OCI-LY1 (cell line): ENCODE measurements around the gene UMAD1.

Experiments used
- H2AFZ ChIP-seq: fragments of 200-600 bp; sonication (generic), shearing (Covaris generic); 2 replicates; pipeline ENCODE4 v1.6.0; 2014; ENCODE audit warnings: antibody characterized with exemption, mild to moderate bottlenecking, low read length
- H3F3A ChIP-seq: fragments of 200-600 bp; sonication (generic), shearing (Covaris generic); 2 replicates; pipeline ENCODE4 v1.6.0; 2014; ENCODE audit warnings: mild to moderate bottlenecking, antibody characterized with exemption, low read length, moderate library complexity; ENCODE audit not compliant: insufficient read depth
- H3K27ac ChIP-seq: fragments of 200-600 bp; sonication (generic); 2 replicates; pipeline ENCODE4 v1.5.1; 2014; ENCODE audit warnings: low read length, mixed run types, mild to moderate bottlenecking, low read depth; ENCODE audit not compliant: poor library complexity, severe bottlenecking
- H3K27me3 ChIP-seq: fragments of 200-600 bp; sonication (generic); 2 replicates; pipeline ENCODE4 v1.6.0; 2014; ENCODE audit warnings: antibody characterized with exemption, mild to moderate bottlenecking, low read length, moderate library complexity; ENCODE audit not compliant: insufficient read depth
- H3K36me3 ChIP-seq: fragments of 200-600 bp; sonication (generic); 2 replicates; pipeline ENCODE4 v1.6.1; 2014; ENCODE audit warnings: mild to moderate bottlenecking, antibody characterized with exemption, low read length, moderate library complexity, mixed read lengths; ENCODE audit not compliant: insufficient read depth
- H3K4me1 ChIP-seq: fragments of 200-600 bp; sonication (generic); 2 replicates; pipeline ENCODE4 v1.5.1; 2014; ENCODE audit warnings: mild to moderate bottlenecking, low read length, moderate library complexity; ENCODE audit not compliant: insufficient read depth, severe bottlenecking
- H3K4me2 ChIP-seq: fragments of 200-600 bp; sonication (generic), shearing (Covaris generic); 2 replicates; pipeline ENCODE4 v1.6.1; 2014; ENCODE audit warnings: low read length
- H3K4me3 ChIP-seq: fragments of 200-600 bp; sonication (generic); 2 replicates; pipeline ENCODE4 v1.5.1; 2014; ENCODE audit warnings: low read length, low read depth, mild to moderate bottlenecking, mixed read lengths; ENCODE audit not compliant: poor library complexity, severe bottlenecking
- H3K79me2 ChIP-seq: fragments of 200-600 bp; shearing (Covaris generic); 2 replicates; pipeline ENCODE4 v1.6.1; 2016; ENCODE audit warnings: mixed run types, low read length, mixed read lengths; ENCODE audit not compliant: insufficient read depth
- H3K9ac ChIP-seq: fragments of 200-600 bp; sonication (generic), shearing (Covaris generic); 2 replicates; pipeline ENCODE4 v1.6.1; 2014; ENCODE audit warnings: mild to moderate bottlenecking, low read length, mixed read lengths
- H3K9me2 ChIP-seq: fragments of 200-600 bp; sonication (generic), shearing (Covaris generic); 2 replicates; pipeline ENCODE4 v1.6.1; 2014; ENCODE audit warnings: low read depth, mild to moderate bottlenecking, low read length, mixed read lengths
- H3K9me3 ChIP-seq: fragments of 200-600 bp; shearing (Covaris generic); 2 replicates; pipeline ENCODE4 v1.6.1; 2014; ENCODE audit warnings: low read length, mixed read lengths
- H4K20me1 ChIP-seq: fragments of 200-600 bp; sonication (generic), shearing (Covaris generic); 2 replicates; pipeline ENCODE4 v1.6.0; 2016; ENCODE audit warnings: mild to moderate bottlenecking, low read length; ENCODE audit not compliant: insufficient read depth
- CTCF ChIP-seq: fragments of 200-600 bp; sonication (generic), shearing (Covaris generic); IDR thresholded peaks from 2 replicates; pipeline ENCODE4 v1.5.1; 2017; ENCODE audit warnings: mild to moderate bottlenecking, antibody characterized with exemption, low read length, moderate library complexity, mixed read lengths
- EZH2 ChIP-seq: fragments of 200-600 bp; sonication (generic), shearing (Covaris generic); IDR thresholded peaks from 2 replicates; pipeline ENCODE4 v1.8.0; 2017; ENCODE audit warnings: borderline replicate concordance, mixed run types, mild to moderate bottlenecking, antibody characterized with exemption, low read length, moderate library complexity, mixed read lengths

UMAD1 gene

GRCh38 chr7:7688310-7688709 lies 47.8 kb downstream of the UMAD1 start:
- no peaks in the 10 kb centered on the region for H3F3A ChIP-seq
- no peaks in the 10 kb centered on the region for H3K9me3 ChIP-seq
- no peak overlapping the region for H3K4me3 ChIP-seq
- no peak for TF ChIP-seq EZH2
- no peak for TF ChIP-seq CTCF
- H4K20me1 ChIP-seq = no peaks in the 10 kb centered on the region
- no peaks in the 10 kb centered on the region for H3K79me2 ChIP-seq
- no peak overlapping the region for H3K4me2 ChIP-seq
- no peaks in the 10 kb centered on the region for H3K36me3 ChIP-seq
- H3K27ac ChIP-seq = no peak overlapping the region
- no peaks in the 10 kb centered on the region; the same call in 1 of the 2 replicates for H3K9me2 ChIP-seq
- no peaks in the 10 kb centered on the region for H3K27me3 ChIP-seq
- H3K4me1 ChIP-seq = peaks cover 12% of the 10 kb centered on the region
- no peak overlapping the region for H2AFZ ChIP-seq
- no peak overlapping the region for H3K9ac ChIP-seq

- no peaks in the 10 kb centered on the region for H4K20me1 ChIP-seq
- no peak overlapping the region for H2AFZ ChIP-seq
- no peaks in the 10 kb centered on the region; the same call in 1 of the 2 replicates for H3K9me2 ChIP-seq
- no peaks in the 10 kb centered on the region for H3K9me3 ChIP-seq
- no peak overlapping the region for H3K9ac ChIP-seq
- no peaks in the 10 kb centered on the region for H3K79me2 ChIP-seq
- no peak overlapping the region for H3K27ac ChIP-seq
- H3K4me3 ChIP-seq = no peak overlapping the region
- no peaks in the 10 kb centered on the region for H3K27me3 ChIP-seq
- no peaks in the 10 kb centered on the region for H3K36me3 ChIP-seq
- H3K4me1 ChIP-seq = peaks cover 12% of the 10 kb centered on the region
- no peak overlapping the region for H3K4me2 ChIP-seq
- no peak for TF ChIP-seq CTCF
- TF ChIP-seq EZH2 = no peak
- no peaks in the 10 kb centered on the region for H3F3A ChIP-seq
Measured at GRCh38 chr7:7688956-7689355, 48.4 kb downstream of the UMAD1 start.

GRCh38 chr7:7693881-7694280 lies 53.3 kb downstream of the UMAD1 start:
- Histone ChIP-seq H2AFZ (no peak overlapping the region), H3K27me3 (no peaks in the 10 kb centered on the region), H3K4me2 (no peak overlapping the region), H4K20me1 (no peaks in the 10 kb centered on the region), H3K4me1 (peaks cover 14% of the 10 kb centered on the region), H3K27ac (no peak overlapping the region), H3K9me3 (no peaks in the 10 kb centered on the region), H3K36me3 (no peaks in the 10 kb centered on the region; the same call in 1 of the 2 replicates), H3K79me2 (no peaks in the 10 kb centered on the region), H3K4me3 (no peak overlapping the region), H3K9ac (no peak overlapping the region), H3F3A (no peaks in the 10 kb centered on the region), H3K9me2 (no peaks in the 10 kb centered on the region; the same call in 1 of the 2 replicates)
- no peak for TF ChIP-seq EZH2
- no peak for TF ChIP-seq CTCF
